Esophagus muscularis mucosa (tissue), 3 donors: Measurements from ENCODE around the gene P2RX1.
A peak's percentile ranks its signal among the peaks of the same experiment; 100 is the strongest.

Source experiments
- POLR2A ChIP-seq: fragments of 450-650 bp; IDR thresholded peaks from one replicate; pipeline ENCODE4 v1.6.1; 2017; ENCODE audit warnings: antibody characterized with exemption, moderate library complexity, mild to moderate bottlenecking, low read depth
- POLR2AphosphoS5 ChIP-seq, 2 donors: sonication (generic); formaldehyde crosslinking; IDR thresholded peaks; one replicate each; pipeline ENCODE4 v1.6.1; 2017; ENCODE audit warnings: antibody characterized with exemption in 2 of 2
- TF ChIP-seq, protein P1 (sequence below), 3 experiments: fragments of 200-600 bp in 2 of 3; fragments of 450-650 bp in 1 of 3; sonication (generic) in 2 of 3; IDR thresholded peaks; one replicate each; pipeline ENCODE4 v1.5.1; 2017 to 2019; ENCODE audit warnings: antibody characterized with exemption in 3 of 3, mild to moderate bottlenecking in 2 of 3, moderate library complexity in 1 of 3

DNA sequence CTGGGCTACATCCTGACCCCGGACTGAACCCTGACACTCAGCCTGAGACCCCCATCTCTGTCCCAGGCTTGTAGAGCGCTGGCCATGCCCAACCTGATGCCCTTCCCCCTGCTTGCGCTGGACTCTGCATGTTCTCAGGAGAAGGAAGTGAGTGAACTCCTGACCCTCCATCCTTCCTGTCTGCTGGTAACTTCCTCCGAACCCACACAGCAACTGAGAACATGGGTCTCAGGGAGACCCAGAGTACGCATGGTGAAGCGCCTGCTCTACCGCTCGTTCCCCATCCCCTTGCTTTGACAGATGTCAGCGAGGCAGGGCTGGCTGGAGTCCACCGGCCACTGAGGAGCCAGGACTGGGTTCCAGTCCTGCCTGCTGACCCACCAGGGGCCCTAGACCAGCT lies 29.5 kb downstream of the P2RX1 start:
- TF ChIP-seq, protein P1, sequence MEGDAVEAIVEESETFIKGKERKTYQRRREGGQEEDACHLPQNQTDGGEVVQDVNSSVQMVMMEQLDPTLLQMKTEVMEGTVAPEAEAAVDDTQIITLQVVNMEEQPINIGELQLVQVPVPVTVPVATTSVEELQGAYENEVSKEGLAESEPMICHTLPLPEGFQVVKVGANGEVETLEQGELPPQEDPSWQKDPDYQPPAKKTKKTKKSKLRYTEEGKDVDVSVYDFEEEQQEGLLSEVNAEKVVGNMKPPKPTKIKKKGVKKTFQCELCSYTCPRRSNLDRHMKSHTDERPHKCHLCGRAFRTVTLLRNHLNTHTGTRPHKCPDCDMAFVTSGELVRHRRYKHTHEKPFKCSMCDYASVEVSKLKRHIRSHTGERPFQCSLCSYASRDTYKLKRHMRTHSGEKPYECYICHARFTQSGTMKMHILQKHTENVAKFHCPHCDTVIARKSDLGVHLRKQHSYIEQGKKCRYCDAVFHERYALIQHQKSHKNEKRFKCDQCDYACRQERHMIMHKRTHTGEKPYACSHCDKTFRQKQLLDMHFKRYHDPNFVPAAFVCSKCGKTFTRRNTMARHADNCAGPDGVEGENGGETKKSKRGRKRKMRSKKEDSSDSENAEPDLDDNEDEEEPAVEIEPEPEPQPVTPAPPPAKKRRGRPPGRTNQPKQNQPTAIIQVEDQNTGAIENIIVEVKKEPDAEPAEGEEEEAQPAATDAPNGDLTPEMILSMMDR (IDR thresholded peaks at IDR 0.05): no peak
- peak; percentile 48 to 56 for TF ChIP-seq POLR2AphosphoS5 (IDR thresholded peaks at IDR 0.05)
- TF ChIP-seq POLR2A: no peak
